ENCODE results near the gene RNF214.
A peak's percentile ranks its signal among the peaks of the same experiment; 100 is the strongest.

The RNF214 gene

DNA sequence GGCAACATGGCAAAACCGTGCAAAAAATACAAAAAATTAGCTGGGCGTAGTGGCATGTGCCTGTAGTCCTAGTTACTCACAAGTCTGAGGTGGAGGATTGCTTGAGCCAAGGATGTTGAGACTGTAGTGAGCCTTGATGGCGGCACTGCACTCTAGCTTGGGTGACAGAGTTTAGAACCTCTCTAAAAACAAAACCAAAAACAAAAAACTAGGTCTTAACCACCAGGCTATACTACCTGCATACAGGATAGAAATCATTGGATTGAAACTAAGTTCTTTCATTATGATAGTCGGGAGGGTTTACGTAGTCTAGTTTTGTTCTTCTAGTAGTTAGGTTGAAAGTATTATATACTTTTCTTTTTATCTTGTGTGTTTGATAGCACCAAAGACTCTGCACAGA lies 5.8 kb downstream of the RNF214 start:
- Histone ChIP-seq H3K36me3 (ENCODE audit: insufficient read depth, low read length) (peaks cover 4% of the 10 kb centered on the region; the same call in 1 of the 2 replicates), H3K4me1 (ENCODE audit: insufficient read depth, low read length, poor library complexity, severe bottlenecking) (peaks cover 9% of the 10 kb centered on the region), H3F3A (ENCODE audit: low read depth) (no peaks in the 10 kb centered on the region), H3K9me2 (replicated peaks; ENCODE audit: low read depth, low read length) (no peaks in the 10 kb centered on the region), H3K79me2 (ENCODE audit: insufficient read depth, low read length) (peaks cover 7% of the 10 kb centered on the region), H4K20me1 (ENCODE audit: insufficient read depth, low read length, poor library complexity, severe bottlenecking) (no peaks in the 10 kb centered on the region), H2AFZ (ENCODE audit: low read length) (no peak overlapping the region), H3K9ac (ENCODE audit: low read depth, low read length, poor library complexity, severe bottlenecking) (no peak overlapping the region), H3K4me3 (ENCODE audit: low read length, poor library complexity, severe bottlenecking) (no peak overlapping the region), H3K9me3 (ENCODE audit: insufficient read depth, low read depth, low read length) (no peaks in the 10 kb centered on the region), H3K4me2 (ENCODE audit: low read depth, low read length, poor library complexity, severe bottlenecking) (no peak overlapping the region), H3K27me3 (ENCODE audit: insufficient read depth, low read length, poor library complexity, severe bottlenecking) (no peaks in the 10 kb centered on the region)
- TF ChIP-seq, protein P1, sequence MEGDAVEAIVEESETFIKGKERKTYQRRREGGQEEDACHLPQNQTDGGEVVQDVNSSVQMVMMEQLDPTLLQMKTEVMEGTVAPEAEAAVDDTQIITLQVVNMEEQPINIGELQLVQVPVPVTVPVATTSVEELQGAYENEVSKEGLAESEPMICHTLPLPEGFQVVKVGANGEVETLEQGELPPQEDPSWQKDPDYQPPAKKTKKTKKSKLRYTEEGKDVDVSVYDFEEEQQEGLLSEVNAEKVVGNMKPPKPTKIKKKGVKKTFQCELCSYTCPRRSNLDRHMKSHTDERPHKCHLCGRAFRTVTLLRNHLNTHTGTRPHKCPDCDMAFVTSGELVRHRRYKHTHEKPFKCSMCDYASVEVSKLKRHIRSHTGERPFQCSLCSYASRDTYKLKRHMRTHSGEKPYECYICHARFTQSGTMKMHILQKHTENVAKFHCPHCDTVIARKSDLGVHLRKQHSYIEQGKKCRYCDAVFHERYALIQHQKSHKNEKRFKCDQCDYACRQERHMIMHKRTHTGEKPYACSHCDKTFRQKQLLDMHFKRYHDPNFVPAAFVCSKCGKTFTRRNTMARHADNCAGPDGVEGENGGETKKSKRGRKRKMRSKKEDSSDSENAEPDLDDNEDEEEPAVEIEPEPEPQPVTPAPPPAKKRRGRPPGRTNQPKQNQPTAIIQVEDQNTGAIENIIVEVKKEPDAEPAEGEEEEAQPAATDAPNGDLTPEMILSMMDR (conservative IDR thresholded peaks at IDR 0.05; ENCODE audit: low read length), result no peak
- TF ChIP-seq EZH2phosphoT487 (IDR thresholded peaks at IDR 0.05; ENCODE audit: borderline replicate concordance), result no peak

GRCh38 chr11:117239295-117239694 lies 6.8 kb downstream of the RNF214 start:
- Histone ChIP-seq H3K4me1 (ENCODE audit: insufficient read depth, low read length, poor library complexity, severe bottlenecking) (peaks cover 1% of the 10 kb centered on the region), H3K9ac (ENCODE audit: low read depth, low read length, poor library complexity, severe bottlenecking) (no peak overlapping the region), H4K20me1 (ENCODE audit: insufficient read depth, low read length, poor library complexity, severe bottlenecking) (no peaks in the 10 kb centered on the region), H2AFZ (ENCODE audit: low read length) (no peak overlapping the region), H3K9me2 (replicated peaks; ENCODE audit: low read depth, low read length) (no peaks in the 10 kb centered on the region), H3K4me3 (ENCODE audit: low read length, poor library complexity, severe bottlenecking) (no peak overlapping the region), H3K9me3 (ENCODE audit: insufficient read depth, low read depth, low read length) (no peaks in the 10 kb centered on the region), H3K79me2 (ENCODE audit: insufficient read depth, low read length) (no peaks in the 10 kb centered on the region), H3K36me3 (ENCODE audit: insufficient read depth, low read length) (peaks cover 4% of the 10 kb centered on the region; the same call in 1 of the 2 replicates), H3K4me2 (ENCODE audit: low read depth, low read length, poor library complexity, severe bottlenecking) (no peak overlapping the region), H3K27me3 (ENCODE audit: insufficient read depth, low read length, poor library complexity, severe bottlenecking) (no peaks in the 10 kb centered on the region), H3F3A (ENCODE audit: low read depth) (no peaks in the 10 kb centered on the region)
- no peak for TF ChIP-seq EZH2phosphoT487 (IDR thresholded peaks at IDR 0.05; ENCODE audit: borderline replicate concordance)
- TF ChIP-seq, protein P1 (conservative IDR thresholded peaks at IDR 0.05; ENCODE audit: low read length), result 0 out of 2 replicates have a peak, but pooled peaks have one; percentile 18

GRCh38 chr11:117248341-117248740 lies 15.9 kb downstream of the RNF214 start:
- Histone ChIP-seq H3K4me2 (ENCODE audit: low read depth, low read length, poor library complexity, severe bottlenecking) (no peak overlapping the region), H3K9me3 (ENCODE audit: insufficient read depth, low read depth, low read length) (no peaks in the 10 kb centered on the region), H4K20me1 (ENCODE audit: insufficient read depth, low read length, poor library complexity, severe bottlenecking) (no peaks in the 10 kb centered on the region), H3K79me2 (ENCODE audit: insufficient read depth, low read length) (no peaks in the 10 kb centered on the region), H3K9ac (ENCODE audit: low read depth, low read length, poor library complexity, severe bottlenecking) (no peak overlapping the region), H3K27me3 (ENCODE audit: insufficient read depth, low read length, poor library complexity, severe bottlenecking) (no peaks in the 10 kb centered on the region), H3F3A (ENCODE audit: low read depth) (no peaks in the 10 kb centered on the region), H3K36me3 (ENCODE audit: insufficient read depth, low read length) (peaks cover 22% of the 10 kb centered on the region; the same call in 1 of the 2 replicates), H2AFZ (ENCODE audit: low read length) (no peak overlapping the region), H3K4me1 (ENCODE audit: insufficient read depth, low read length, poor library complexity, severe bottlenecking) (no peaks in the 10 kb centered on the region), H3K4me3 (ENCODE audit: low read length, poor library complexity, severe bottlenecking) (no peak overlapping the region), H3K9me2 (replicated peaks; ENCODE audit: low read depth, low read length) (no peaks in the 10 kb centered on the region)
- no peak for TF ChIP-seq EZH2phosphoT487 (IDR thresholded peaks at IDR 0.05; ENCODE audit: borderline replicate concordance)
- TF ChIP-seq, protein P1 (conservative IDR thresholded peaks at IDR 0.05; ENCODE audit: low read length), result no peak
